Brain microvascular endothelial cell (primary cell): ENCODE data around the gene GPHN.

Experiments
- DNase-seq: peaks from one replicate; pipeline ENCODE4 v3.0.0-alpha.2; 2020
- H3K27ac ChIP-seq: fragments of 250-450 bp; sonication (Bioruptor Pico); 2 replicates; pipeline ENCODE4 v1.5.1; 2020; ENCODE audit warnings: mild to moderate bottlenecking, moderate library complexity
- H3K27me3 ChIP-seq: fragments of 250-450 bp; sonication (Bioruptor Pico); replicated peaks from 2 replicates; pipeline ENCODE4 v1.5.1; 2020; ENCODE audit warnings: mild to moderate bottlenecking
- H3K36me3 ChIP-seq: fragments of 250-450 bp; sonication (Bioruptor Pico); replicated peaks from 2 replicates; pipeline ENCODE4 v1.5.1; 2020; ENCODE audit warnings: mild to moderate bottlenecking
- H3K4me3 ChIP-seq: 2 replicates; pipeline ENCODE4 v1.5.1; 2011; ENCODE audit warnings: low read depth, mild to moderate bottlenecking, control low read depth, low read length, moderate library complexity
- CTCF ChIP-seq: IDR thresholded peaks from 2 replicates; pipeline ENCODE4 v1.5.1; 2011; ENCODE audit warnings: low read depth, mild to moderate bottlenecking, moderate library complexity, low read length, control low read depth, inconsistent platforms; ENCODE audit errors: missing control alignments
- in situ Hi-C: cut with HindIII; loops from 2 replicates; pipeline ENCODE4 v1.10.0; 2017; ENCODE audit warnings: low sequenced_read_pairs, low pct_ligation_motif_present

The GPHN gene

GRCh38 chr14:67071506-67071905, 563.6 kb downstream of the GPHN start:
- in situ Hi-C loops: no loop called here

DNA sequence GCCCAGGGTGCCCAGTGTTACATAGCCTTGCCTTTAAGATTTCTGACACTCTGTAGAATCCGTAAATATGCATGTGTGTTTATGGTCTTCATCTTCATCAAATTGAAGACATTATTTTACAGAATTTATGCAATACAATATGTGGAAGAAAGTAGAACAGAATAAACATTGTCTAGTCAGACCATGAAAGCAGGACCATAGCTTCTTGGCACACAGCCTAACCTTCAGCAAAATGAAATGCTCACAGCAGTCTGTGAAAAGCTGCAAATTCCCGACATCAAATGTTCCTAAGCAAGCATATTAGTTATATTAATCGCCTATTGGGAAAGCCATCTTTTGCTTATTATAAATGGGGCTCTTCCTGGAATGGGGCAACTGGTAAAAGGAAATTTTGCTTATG, 570.0 kb downstream of the GPHN start:
- in situ Hi-C loops: no loop called here

More at GRCh38 chr14:67071506-67071905, 563.6 kb downstream of the GPHN start:
- Histone ChIP-seq H3K36me3 (no peaks in the 10 kb centered on the region), H3K27ac (no peak overlapping the region), H3K4me3 (no peak overlapping the region), H3K27me3 (no peaks in the 10 kb centered on the region)
- no peak for TF ChIP-seq CTCF
- DNase-seq: no peak

DNA sequence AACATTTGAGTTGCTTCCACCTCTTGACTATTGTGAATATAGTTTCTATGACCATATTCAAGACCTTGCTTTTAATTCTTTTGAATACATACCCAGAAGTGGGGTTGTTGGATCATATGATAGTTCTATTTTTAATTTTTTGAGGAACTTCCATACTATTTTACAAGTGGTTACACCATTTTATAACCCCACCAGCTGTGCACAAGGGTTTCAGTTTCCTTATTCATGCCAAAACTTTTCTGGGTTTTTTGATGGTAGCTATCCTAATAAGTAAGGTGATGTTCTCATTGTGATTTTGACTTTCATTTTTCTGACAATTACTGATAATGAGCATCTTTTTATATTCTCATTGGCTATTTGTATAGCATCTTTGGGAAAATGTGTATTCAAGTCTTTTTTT, 571.9 kb downstream of the GPHN start:
- in situ Hi-C loops: no loop called here
- DNase-seq: no peak
- no peak overlapping the region for H3K4me3 ChIP-seq
- TF ChIP-seq CTCF: no peak
- no peaks in the 10 kb centered on the region for H3K27me3 ChIP-seq
- H3K36me3 ChIP-seq: no peaks in the 10 kb centered on the region
- no peak overlapping the region for H3K27ac ChIP-seq

More for the DNA sequence above, 570.0 kb downstream of the GPHN start:
- no peak for TF ChIP-seq CTCF
- H3K4me3 ChIP-seq: no peak overlapping the region
- no peak for DNase-seq
- no peaks in the 10 kb centered on the region for H3K36me3 ChIP-seq
- no peak overlapping the region for H3K27ac ChIP-seq
- H3K27me3 ChIP-seq: no peaks in the 10 kb centered on the region

DNA sequence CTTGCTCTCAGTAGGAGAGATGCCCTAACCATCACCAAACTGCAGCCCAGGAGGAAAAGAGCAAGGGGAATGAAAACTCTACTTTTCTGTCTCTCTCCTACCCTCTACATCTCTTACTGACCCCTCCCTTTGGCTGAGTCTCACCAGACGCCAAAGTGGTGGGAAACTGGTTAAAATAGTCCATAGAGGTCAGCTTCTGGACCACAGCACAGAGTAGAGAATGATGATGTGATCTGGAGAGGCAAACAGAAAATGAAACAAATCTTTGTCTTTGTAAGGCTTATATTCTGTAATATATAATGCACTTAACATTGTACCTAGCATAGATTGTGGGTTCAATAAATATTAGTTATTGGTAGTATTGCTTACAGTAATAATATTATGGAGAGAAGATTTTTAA, 600.3 kb downstream of the GPHN start:
- no peaks in the 10 kb centered on the region for H3K36me3 ChIP-seq
- H3K27ac ChIP-seq: no peak overlapping the region
- no peak for TF ChIP-seq CTCF
- H3K4me3 ChIP-seq: no peak overlapping the region
- no peaks in the 10 kb centered on the region for H3K27me3 ChIP-seq
- no peak for DNase-seq
- in situ Hi-C loops: no loop called here

GRCh38 chr14:67111022-67111421, 603.1 kb downstream of the GPHN start:
- in situ Hi-C loops: no loop called here
- no peak overlapping the region for H3K4me3 ChIP-seq

More at GRCh38 chr14:67111022-67111421, 603.1 kb downstream of the GPHN start:
- Histone ChIP-seq H3K27me3 (no peaks in the 10 kb centered on the region), H3K36me3 (no peaks in the 10 kb centered on the region), H3K27ac (no peak overlapping the region)
- no peak for TF ChIP-seq CTCF
- DNase-seq: no peak
